SK-N-DZ (cell line): ENCODE measurements around the gene SCD.

Source experiments
- DNase-seq: peaks from one replicate; pipeline ENCODE4 v3.0.0-alpha.2; 2015; ENCODE audit warnings: low spot score

The SCD gene

GRCh38 chr10:100340948-100341847 is 5.8 kb upstream of the SCD start:
- DNase-seq, result no peak

GRCh38 chr10:100341953-100342626 is 4.9 kb upstream of the SCD start:
- DNase-seq, result peak; percentile 82

GRCh38 chr10:100342627-100342972 is 4.4 kb upstream of the SCD start:
- no peak for DNase-seq

GRCh38 chr10:100344241-100344788 is 2.7 kb upstream of the SCD start:
- no peak for DNase-seq

- peak; percentile 37 for DNase-seq
Observed at GRCh38 chr10:100345570-100346330, 1.3 kb upstream of the SCD start.

GRCh38 chr10:100346351-100346764 is 675 bp upstream of the SCD start:
- DNase-seq, result peak; percentile 92

GRCh38 chr10:100347568-100348195 is 649 bp downstream of the SCD start:
- no peak for DNase-seq

- DNase-seq, result no peak
Observed at GRCh38 chr10:100348389-100348927, 1.4 kb downstream of the SCD start.

- DNase-seq, result no peak
Observed at GRCh38 chr10:100349087-100349486, 2.1 kb downstream of the SCD start.

GRCh38 chr10:100349672-100350071 is 2.6 kb downstream of the SCD start:
- DNase-seq, result no peak

- DNase-seq, result no peak
Observed at GRCh38 chr10:100350914-100351485, 4.0 kb downstream of the SCD start.

GRCh38 chr10:100353770-100354485 is 6.9 kb downstream of the SCD start:
- DNase-seq, result no peak

- DNase-seq, result no peak
Observed at GRCh38 chr10:100355086-100355485, 8.1 kb downstream of the SCD start.

GRCh38 chr10:100356067-100357017 is 9.3 kb downstream of the SCD start:
- no peak for DNase-seq

- no peak for DNase-seq
Observed at GRCh38 chr10:100357059-100357858, 10.2 kb downstream of the SCD start.

- DNase-seq, result no peak
Observed at GRCh38 chr10:100359030-100359432, 12.0 kb downstream of the SCD start.

GRCh38 chr10:100359529-100360150 is 12.6 kb downstream of the SCD start:
- DNase-seq, result no peak

- DNase-seq, result no peak
Observed at GRCh38 chr10:100360234-100360633, 13.2 kb downstream of the SCD start.
